H1 (cell line): Measurements from ENCODE around the gene RAB3C.

Source experiments
- BACH1 ChIP-seq: IDR thresholded peaks from 2 replicates; pipeline ENCODE4 v1.6.1; 2012; ENCODE audit warnings: low read length, improper control_type of control experiment
- CBX5 ChIP-seq: fragments of 300-800, 300-1000 bp; sonication (generic); IDR thresholded peaks from 2 replicates; pipeline ENCODE4 v1.7.1; 2016; ENCODE audit warnings: antibody characterized with exemption, low read length, low read depth
- CEBPB ChIP-seq: IDR thresholded peaks from 2 replicates; pipeline ENCODE4 v1.6.1; 2012; ENCODE audit warnings: low read depth, low read length
- CHD2 ChIP-seq: IDR thresholded peaks from 2 replicates; pipeline ENCODE4 v1.6.1; 2012; ENCODE audit warnings: low read length, improper control_type of control experiment
- EZH2 ChIP-seq: fragments of 200-600 bp; sonication (generic); IDR thresholded peaks from 2 replicates; pipeline ENCODE4 v1.7.1; 2012; ENCODE audit warnings: low read depth, mild to moderate bottlenecking, moderate library complexity, low read length, inconsistent platforms; ENCODE audit not compliant: severe bottlenecking
- KDM1A ChIP-seq: fragments of 200-600, 300-600 bp; sonication (generic); IDR thresholded peaks from 2 replicates; pipeline ENCODE4 v1.7.1; 2016; ENCODE audit warnings: mild to moderate bottlenecking, low read length, borderline replicate concordance
- POLR2A ChIP-seq, 2 experiments: IDR thresholded peaks; 1 replicate in 1 of 2; 2 replicates in 1 of 2; pipeline ENCODE4 v1.6.1; 2011; ENCODE audit warnings: low read depth in 2 of 2, low read length in 2 of 2, mild to moderate bottlenecking in 2 of 2; ENCODE audit errors: control extremely low read depth in 1 of 2
- POLR2AphosphoS5 ChIP-seq: IDR thresholded peaks from 2 replicates; pipeline ENCODE4 v1.6.1; 2011; ENCODE audit warnings: low read depth, low read length
- RAD21 ChIP-seq, 2 experiments: IDR thresholded peaks in 1 of 2; conservative IDR thresholded peaks in 1 of 2; 2 replicates each; pipeline ENCODE4 v1.6.1; 2011; ENCODE audit warnings: low read depth in 2 of 2, low read length in 2 of 2, improper control_type of control experiment in 1 of 2, inconsistent platforms in 1 of 2, mild to moderate bottlenecking in 1 of 2, moderate library complexity in 1 of 2
- TCF12 ChIP-seq: IDR thresholded peaks from 2 replicates; pipeline ENCODE4 v1.6.1; 2011; ENCODE audit warnings: low read depth, mild to moderate bottlenecking, low read length
- USF2 ChIP-seq: IDR thresholded peaks from 2 replicates; pipeline ENCODE4 v1.6.1; 2011; ENCODE audit warnings: low read length, improper control_type of control experiment
- TF ChIP-seq, protein P1 (sequence below), 3 experiments: IDR thresholded peaks; 1 replicate in 2 of 3; 2 replicates in 1 of 3; pipeline versions ENCODE4 v1.5.1 to v1.6.1; 2011; ENCODE audit warnings: low read length in 3 of 3, mild to moderate bottlenecking in 3 of 3, inconsistent platforms in 2 of 3, low read depth in 1 of 3, moderate library complexity in 1 of 3; ENCODE audit not compliant: insufficient read depth in 1 of 3; ENCODE audit errors: control extremely low read depth in 1 of 3

- TF ChIP-seq, protein P1, sequence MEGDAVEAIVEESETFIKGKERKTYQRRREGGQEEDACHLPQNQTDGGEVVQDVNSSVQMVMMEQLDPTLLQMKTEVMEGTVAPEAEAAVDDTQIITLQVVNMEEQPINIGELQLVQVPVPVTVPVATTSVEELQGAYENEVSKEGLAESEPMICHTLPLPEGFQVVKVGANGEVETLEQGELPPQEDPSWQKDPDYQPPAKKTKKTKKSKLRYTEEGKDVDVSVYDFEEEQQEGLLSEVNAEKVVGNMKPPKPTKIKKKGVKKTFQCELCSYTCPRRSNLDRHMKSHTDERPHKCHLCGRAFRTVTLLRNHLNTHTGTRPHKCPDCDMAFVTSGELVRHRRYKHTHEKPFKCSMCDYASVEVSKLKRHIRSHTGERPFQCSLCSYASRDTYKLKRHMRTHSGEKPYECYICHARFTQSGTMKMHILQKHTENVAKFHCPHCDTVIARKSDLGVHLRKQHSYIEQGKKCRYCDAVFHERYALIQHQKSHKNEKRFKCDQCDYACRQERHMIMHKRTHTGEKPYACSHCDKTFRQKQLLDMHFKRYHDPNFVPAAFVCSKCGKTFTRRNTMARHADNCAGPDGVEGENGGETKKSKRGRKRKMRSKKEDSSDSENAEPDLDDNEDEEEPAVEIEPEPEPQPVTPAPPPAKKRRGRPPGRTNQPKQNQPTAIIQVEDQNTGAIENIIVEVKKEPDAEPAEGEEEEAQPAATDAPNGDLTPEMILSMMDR (IDR thresholded peaks at IDR 0.05; ENCODE audit: control extremely low read depth in 1 of 3, insufficient read depth in 1 of 3, low read depth in 1 of 3, low read length in 3 of 3), result no peak
- no peak for TF ChIP-seq POLR2AphosphoS5
- no peak for TF ChIP-seq POLR2A (IDR thresholded peaks at IDR 0.05; ENCODE audit: control extremely low read depth in 1 of 2, low read depth in 2 of 2, low read length in 2 of 2)
- TF ChIP-seq CHD2, result no peak
- no peak for TF ChIP-seq CEBPB
- TF ChIP-seq BACH1, result no peak
- no peak for TF ChIP-seq EZH2
- no peak for TF ChIP-seq USF2
- TF ChIP-seq CBX5, result no peak
- no peak for TF ChIP-seq KDM1A
- no peak for TF ChIP-seq RAD21 (IDR thresholded peaks at IDR 0.05 in 1 of 2, conservative IDR thresholded peaks at IDR 0.05 in 1 of 2; ENCODE audit: low read depth in 2 of 2, low read length in 2 of 2)
- no peak for TF ChIP-seq TCF12
Measured at GRCh38 chr5:58759745-58760144, 176.9 kb downstream of the RAB3C start.
